SK-N-SH (cell line): ENCODE measurements around the gene PLLP. TPM values are rescaled to one million over a fixed set of nuclear protein-coding genes. Genes with fewer than 3 reads are reported as not detected.

Experiments
- CTCF ChIA-PET: fragments of 300-600, 350-600 bp; formaldehyde crosslinking; extraction: SDS; loops from one replicate; lab custom pipeline; 2021; lab: Yijun Ruan, JAX
- POLR2A ChIA-PET: fragments of 350-600 bp; sonication (Branson Sonifier 250); formaldehyde crosslinking; extraction: SDS; loops from one replicate; lab custom pipeline; 2020; ENCODE audit warnings: antibody characterized with exemption, inconsistent platforms; lab: Yijun Ruan, JAX
- DNase-seq: peaks from one replicate; pipeline ENCODE4 v3.0.0; 2012
- H2AFZ ChIP-seq: fragments of 200-600 bp; sonication (generic); 2 replicates; pipeline ENCODE4 v1.8.1; 2016; ENCODE audit warnings: antibody characterized with exemption, mild to moderate bottlenecking, low read depth
- H3F3A ChIP-seq: fragments of 200-600 bp; sonication (generic); replicated peaks from 2 replicates; pipeline ENCODE3; 2016; ENCODE audit warnings: antibody characterized with exemption, mild to moderate bottlenecking; ENCODE audit not compliant: insufficient read depth
- H3K27ac ChIP-seq, 2 experiments: fragments of 200-500 bp in 1 of 2; fragments of 200-600 bp in 1 of 2; sonication (Bioruptor generic) in 1 of 2; sonication (generic), shearing (Covaris generic) in 1 of 2; 2 replicates each; pipeline versions ENCODE4 v1.5.1 to v1.6.1; 2014 to 2016; ENCODE audit warnings: low read depth in 2 of 2, inconsistent platforms in 1 of 2, low read length in 1 of 2, mild to moderate bottlenecking in 1 of 2, mixed read lengths in 1 of 2
- H3K27me3 ChIP-seq: fragments of 200-600 bp; sonication (generic), shearing (Covaris generic); 2 replicates; pipeline ENCODE4 v1.6.1; 2016; ENCODE audit warnings: mixed run types; ENCODE audit not compliant: insufficient read depth
- H3K36me3 ChIP-seq, 2 experiments: fragments of 200-500 bp in 1 of 2; fragments of 200-600 bp in 1 of 2; sonication (Bioruptor generic) in 1 of 2; sonication (generic) in 1 of 2; replicated peaks in 1 of 2; 2 replicates each; pipeline versions ENCODE3 to v1.5.1; 2014 to 2016; ENCODE audit warnings: low read length in 1 of 2, mild to moderate bottlenecking in 1 of 2; ENCODE audit not compliant: insufficient read depth in 2 of 2, control insufficient read depth in 1 of 2
- H3K4me1 ChIP-seq, 2 experiments: fragments of 200-500 bp in 1 of 2; fragments of 200-600 bp in 1 of 2; sonication (Bioruptor generic) in 1 of 2; sonication (generic), shearing (Covaris generic) in 1 of 2; 2 replicates each; pipeline versions ENCODE4 v1.5.1 to v1.6.1; 2014 to 2016; ENCODE audit warnings: low read depth in 1 of 2, low read length in 1 of 2, mixed run types in 1 of 2; ENCODE audit not compliant: insufficient read depth in 2 of 2, control insufficient read depth in 1 of 2
- H3K4me2 ChIP-seq: fragments of 200-600 bp; sonication (generic), shearing (Covaris generic); 2 replicates; pipeline ENCODE4 v1.6.1; 2017; ENCODE audit warnings: mixed run types
- H3K4me3 ChIP-seq, 2 experiments: fragments of 200-500 bp in 1 of 2; fragments of 200-600 bp in 1 of 2; sonication (Bioruptor generic) in 1 of 2; sonication (generic), shearing (Covaris generic) in 1 of 2; 2 replicates each; pipeline versions ENCODE4 v1.5.1 to v1.8.1; 2014 to 2016; ENCODE audit warnings: low read depth in 2 of 2, inconsistent platforms in 1 of 2, low read length in 1 of 2, mild to moderate bottlenecking in 1 of 2, mixed read lengths in 1 of 2, moderate library complexity in 1 of 2
- H3K79me2 ChIP-seq: fragments of 200-600 bp; sonication (generic); 2 replicates; pipeline ENCODE4 v1.8.1; 2017; ENCODE audit warnings: mild to moderate bottlenecking; ENCODE audit not compliant: insufficient read depth
- H3K9ac ChIP-seq: fragments of 200-600 bp; sonication (generic); 2 replicates; pipeline ENCODE4 v1.6.1; 2017; ENCODE audit warnings: mixed run types
- H3K9me2 ChIP-seq: fragments of 200-600 bp; sonication (generic); 2 replicates; pipeline ENCODE4 v1.6.1; 2017; ENCODE audit warnings: mixed run types
- H3K9me3 ChIP-seq: fragments of 200-600 bp; sonication (generic); 2 replicates; pipeline ENCODE4 v1.6.1; 2017; ENCODE audit warnings: mixed run types, mild to moderate bottlenecking, moderate library complexity
- H4K20me1 ChIP-seq: fragments of 200-600 bp; sonication (generic); 2 replicates; pipeline ENCODE4 v1.6.1; 2017; ENCODE audit warnings: mild to moderate bottlenecking, mixed run types; ENCODE audit not compliant: insufficient read depth
- EP300 ChIP-seq, 2 experiments: IDR thresholded peaks; 2 replicates each; pipeline versions ENCODE4 v1.4.0 to v1.6.1; 2012; ENCODE audit warnings: borderline replicate concordance in 1 of 2, low read depth in 1 of 2, low read length in 1 of 2
- EZH2phosphoT487 ChIP-seq: fragments of 200-600 bp; sonication (generic); IDR thresholded peaks from 2 replicates; pipeline ENCODE4 v1.6.1; 2017; ENCODE audit warnings: low read depth, mixed run types, mild to moderate bottlenecking, antibody characterized with exemption, moderate library complexity, borderline replicate concordance
- FOSL2 ChIP-seq: IDR thresholded peaks from 2 replicates; pipeline ENCODE4 v1.4.0; 2012; ENCODE audit warnings: low read depth, mild to moderate bottlenecking, moderate library complexity, borderline replicate concordance
- FOXJ3 ChIP-seq: sonication (generic); formaldehyde crosslinking; IDR thresholded peaks from 2 replicates; pipeline ENCODE4 v1.5.1; 2020; ENCODE audit warnings: mild to moderate bottlenecking, missing genetic modification reagents
- GABPA ChIP-seq: IDR thresholded peaks from 2 replicates; pipeline ENCODE4 v1.4.0; 2012; ENCODE audit warnings: low read depth, mild to moderate bottlenecking
- IRF3 ChIP-seq: fragments of 150-350 bp; IDR thresholded peaks from 2 replicates; pipeline ENCODE4 v1.6.1; 2016; ENCODE audit warnings: mild to moderate bottlenecking, low read depth, low read length
- MEF2A ChIP-seq: IDR thresholded peaks from 2 replicates; pipeline ENCODE4 v1.4.0; 2012; ENCODE audit warnings: low read depth, borderline replicate concordance
- MXI1 ChIP-seq: IDR thresholded peaks from 2 replicates; pipeline ENCODE4 v1.6.1; 2012; ENCODE audit warnings: mild to moderate bottlenecking, low read depth, low read length, improper control_type of control experiment
- NFIC ChIP-seq: IDR thresholded peaks from 2 replicates; pipeline ENCODE4 v1.4.0; 2012; ENCODE audit warnings: borderline replicate concordance
- SIN3A ChIP-seq: IDR thresholded peaks from 2 replicates; pipeline ENCODE4 v1.6.1; 2012; ENCODE audit warnings: low read depth, mild to moderate bottlenecking, low read length, moderate library complexity, borderline replicate concordance
- SMC3 ChIP-seq: IDR thresholded peaks from 2 replicates; pipeline ENCODE4 v1.6.1; 2012; ENCODE audit warnings: low read depth, low read length, improper control_type of control experiment
- TAF1 ChIP-seq: IDR thresholded peaks from 2 replicates; pipeline ENCODE4 v1.6.1; 2012; ENCODE audit warnings: low read depth, mild to moderate bottlenecking, low read length, moderate library complexity, borderline replicate concordance
- TEAD4 ChIP-seq: IDR thresholded peaks from 2 replicates; pipeline ENCODE4 v1.4.0; 2012; ENCODE audit warnings: mild to moderate bottlenecking, borderline replicate concordance; ENCODE audit not compliant: insufficient read depth
- USF2 ChIP-seq: fragments of 150-350 bp; IDR thresholded peaks from 2 replicates; pipeline ENCODE4 v1.6.1; 2017; ENCODE audit warnings: antibody characterized with exemption, low read length, low read depth, borderline replicate concordance
- WGBS: methylation state at CpG from one replicate; pipeline ENCODE4 v1.1.6; 2017; ENCODE audit warnings: low lambda C conversion rate; 5-methylcytosine and 5-hydroxymethylcytosine counted together
- polyA plus RNA-seq, 3 experiments: library from polyadenylated mRNA; depleted of rRNA; stranded (reverse); fragments of >200 nt; gene quantifications; 2 replicates each; pipeline ENCODE4 v1.2.3, GENCODE V29; 2012
- TF ChIP-seq, protein P1 (sequence below): IDR thresholded peaks from 2 replicates; pipeline ENCODE4 v1.6.1; 2012; ENCODE audit warnings: mild to moderate bottlenecking, low read depth, low read length, moderate library complexity
- TF ChIP-seq, protein P2 (sequence below): IDR thresholded peaks from 2 replicates; pipeline ENCODE4 v1.4.0; 2012; ENCODE audit warnings: low read depth, borderline replicate concordance
- TF ChIP-seq, protein P3 (sequence below): IDR thresholded peaks from 2 replicates; pipeline ENCODE4 v1.4.0; 2012; ENCODE audit warnings: low read depth

Gene PLLP
- polyA plus RNA-seq, 1 of the 3 experiments (the other 2 are of a cell fraction): 1.3 TPM

GRCh38 chr16:57262841-57263540, 21.5 kb downstream of the PLLP start:
- ChIA-PET POLR2A (interaction anchor here (1.2 kb wide), 1 partner anchor 18 kb away, joined by 3 read pairs; the partner anchor contains the start of gene ARL2BP), CTCF (interaction anchor here (1.2 to 1.5 kb wide), 2 partner anchors 17 to 156 kb away, joined by 3 to 10 read pairs; partner anchors contain the start of gene ARL2BP)
- no peaks in the 10 kb centered on the region for H3K36me3 ChIP-seq
- TF ChIP-seq SMC3 (no peak), FOXJ3 (CRISPR knock-in tag) (no peak), USF2 (no peak), NFIC (no peak), TAF1 (no peak), EZH2phosphoT487 (no peak), GABPA (no peak), SIN3A (no peak), IRF3 (no peak), EP300 (IDR thresholded peaks at IDR 0.05; ENCODE audit: borderline replicate concordance in 1 of 2, low read depth in 1 of 2, low read length in 1 of 2) (no peak), MXI1 (no peak), MEF2A (no peak), FOSL2 (no peak), TEAD4 (no peak)
- TF ChIP-seq, protein P1, sequence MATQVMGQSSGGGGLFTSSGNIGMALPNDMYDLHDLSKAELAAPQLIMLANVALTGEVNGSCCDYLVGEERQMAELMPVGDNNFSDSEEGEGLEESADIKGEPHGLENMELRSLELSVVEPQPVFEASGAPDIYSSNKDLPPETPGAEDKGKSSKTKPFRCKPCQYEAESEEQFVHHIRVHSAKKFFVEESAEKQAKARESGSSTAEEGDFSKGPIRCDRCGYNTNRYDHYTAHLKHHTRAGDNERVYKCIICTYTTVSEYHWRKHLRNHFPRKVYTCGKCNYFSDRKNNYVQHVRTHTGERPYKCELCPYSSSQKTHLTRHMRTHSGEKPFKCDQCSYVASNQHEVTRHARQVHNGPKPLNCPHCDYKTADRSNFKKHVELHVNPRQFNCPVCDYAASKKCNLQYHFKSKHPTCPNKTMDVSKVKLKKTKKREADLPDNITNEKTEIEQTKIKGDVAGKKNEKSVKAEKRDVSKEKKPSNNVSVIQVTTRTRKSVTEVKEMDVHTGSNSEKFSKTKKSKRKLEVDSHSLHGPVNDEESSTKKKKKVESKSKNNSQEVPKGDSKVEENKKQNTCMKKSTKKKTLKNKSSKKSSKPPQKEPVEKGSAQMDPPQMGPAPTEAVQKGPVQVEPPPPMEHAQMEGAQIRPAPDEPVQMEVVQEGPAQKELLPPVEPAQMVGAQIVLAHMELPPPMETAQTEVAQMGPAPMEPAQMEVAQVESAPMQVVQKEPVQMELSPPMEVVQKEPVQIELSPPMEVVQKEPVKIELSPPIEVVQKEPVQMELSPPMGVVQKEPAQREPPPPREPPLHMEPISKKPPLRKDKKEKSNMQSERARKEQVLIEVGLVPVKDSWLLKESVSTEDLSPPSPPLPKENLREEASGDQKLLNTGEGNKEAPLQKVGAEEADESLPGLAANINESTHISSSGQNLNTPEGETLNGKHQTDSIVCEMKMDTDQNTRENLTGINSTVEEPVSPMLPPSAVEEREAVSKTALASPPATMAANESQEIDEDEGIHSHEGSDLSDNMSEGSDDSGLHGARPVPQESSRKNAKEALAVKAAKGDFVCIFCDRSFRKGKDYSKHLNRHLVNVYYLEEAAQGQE: no peak
- TF ChIP-seq, protein P2, sequence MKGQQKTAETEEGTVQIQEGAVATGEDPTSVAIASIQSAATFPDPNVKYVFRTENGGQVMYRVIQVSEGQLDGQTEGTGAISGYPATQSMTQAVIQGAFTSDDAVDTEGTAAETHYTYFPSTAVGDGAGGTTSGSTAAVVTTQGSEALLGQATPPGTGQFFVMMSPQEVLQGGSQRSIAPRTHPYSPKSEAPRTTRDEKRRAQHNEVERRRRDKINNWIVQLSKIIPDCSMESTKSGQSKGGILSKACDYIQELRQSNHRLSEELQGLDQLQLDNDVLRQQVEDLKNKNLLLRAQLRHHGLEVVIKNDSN: no peak
- TF ChIP-seq, protein P3, sequence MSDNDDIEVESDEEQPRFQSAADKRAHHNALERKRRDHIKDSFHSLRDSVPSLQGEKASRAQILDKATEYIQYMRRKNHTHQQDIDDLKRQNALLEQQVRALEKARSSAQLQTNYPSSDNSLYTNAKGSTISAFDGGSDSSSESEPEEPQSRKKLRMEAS: no peak
- TF ChIP-seq, all 33 proteins: peak for 0
- Histone ChIP-seq H2AFZ (no peak overlapping the region), H3K4me3 (no peak overlapping the region), H3F3A (no peaks in the 10 kb centered on the region), H3K4me2 (no peak overlapping the region), H4K20me1 (no peaks in the 10 kb centered on the region), H3K79me2 (no peaks in the 10 kb centered on the region), H3K9me2 (no peaks in the 10 kb centered on the region), H3K9ac (no peak overlapping the region), H3K9me3 (no peaks in the 10 kb centered on the region), H3K27me3 (no peaks in the 10 kb centered on the region), H3K4me1 (peaks cover 8 to 33% of the 10 kb centered on the region in 2 experiments; a peak in 2 of 4 replicates), H3K27ac (peak overlapping the region in 1 of 2 experiments; percentile 55; a peak in 1 of 4 replicates)
- peak; percentile 51 for DNase-seq
- 89% methylated on average over 11 of the region's 17 CpGs for WGBS
